ENCODE measurements around the gene BABAM1. TPM values are rescaled to one million over a fixed set of nuclear protein-coding genes. Genes with fewer than 3 reads are reported as not detected.

The BABAM1 gene
- total RNA-seq, 1 donor from 2014 or later: 114 TPM

DNA sequence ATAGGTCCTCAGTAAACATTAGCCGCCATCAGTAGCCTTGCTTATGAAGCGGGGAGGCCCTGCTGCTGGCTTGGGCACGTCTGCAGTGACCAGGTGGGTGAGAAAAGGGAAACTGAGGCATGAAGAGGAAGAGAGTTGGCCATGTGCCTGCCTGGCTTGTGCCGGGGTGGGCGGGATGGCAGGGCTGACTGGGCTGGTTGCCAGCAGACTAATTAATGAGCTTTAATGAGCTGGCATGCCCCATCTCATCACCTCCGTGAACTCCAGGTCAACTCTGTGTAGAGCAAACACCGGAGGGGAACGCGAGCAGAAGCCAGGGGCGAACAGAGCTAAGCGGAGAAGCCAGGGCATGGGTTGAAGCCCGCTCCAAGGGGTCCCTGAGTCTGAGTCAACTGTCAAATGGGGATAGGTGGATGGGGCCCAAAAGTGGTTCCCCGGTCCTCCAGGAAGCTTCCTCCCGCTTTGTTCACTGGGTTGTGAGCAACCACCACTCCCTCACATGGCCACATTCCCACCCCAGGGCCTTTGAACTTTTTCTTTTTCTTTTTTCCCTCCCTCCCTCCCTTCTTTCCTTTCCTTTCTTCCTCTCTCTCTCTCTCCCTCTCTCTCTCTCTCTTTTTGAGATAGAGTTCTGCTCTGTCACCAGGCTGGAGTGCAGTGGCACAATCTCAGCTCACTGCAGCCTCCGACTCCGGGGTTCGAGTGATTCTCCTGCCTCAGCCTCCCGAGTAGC lies 30.3 kb upstream of the BABAM1 start:
- H3K9me3 Mint-ChIP-seq: no peaks in the 10 kb centered on the region
- H3K4me1 Mint-ChIP-seq (ENCODE audit: low read depth): peaks cover 13% of the 10 kb centered on the region
- no peaks in the 10 kb centered on the region for H3K27me3 Mint-ChIP-seq (ENCODE audit: insufficient read depth)
- intact Hi-C loops (cut with micrococcal nuclease): no loop called here
- H3K27ac Mint-ChIP-seq: no peak overlapping the region
- no peaks in the 10 kb centered on the region for H3K36me3 Mint-ChIP-seq (ENCODE audit: low read depth)
- DNase-seq (ENCODE audit: low spot score): no peak
- peak overlapping the region; percentile 59 for H3K4me3 Mint-ChIP-seq

GRCh38 chr19:17237747-17238706 lies 29.2 kb upstream of the BABAM1 start:
- no peaks in the 10 kb centered on the region for H3K9me3 Mint-ChIP-seq
- peak overlapping the region; percentile 14 for H3K27ac Mint-ChIP-seq
- intact Hi-C loops (cut with micrococcal nuclease): no loop called here
- peak overlapping the region; percentile 48 for H3K4me3 Mint-ChIP-seq
- no peak for DNase-seq (ENCODE audit: low spot score)
- no peaks in the 10 kb centered on the region for H3K27me3 Mint-ChIP-seq (ENCODE audit: insufficient read depth)
- peaks cover 13% of the 10 kb centered on the region for H3K4me1 Mint-ChIP-seq (ENCODE audit: low read depth)
- H3K36me3 Mint-ChIP-seq (ENCODE audit: low read depth): no peaks in the 10 kb centered on the region

GRCh38 chr19:17240062-17240752 lies 27.0 kb upstream of the BABAM1 start:
- no peak overlapping the region for H3K4me3 Mint-ChIP-seq
- H3K9me3 Mint-ChIP-seq: no peaks in the 10 kb centered on the region
- H3K36me3 Mint-ChIP-seq (ENCODE audit: low read depth): no peaks in the 10 kb centered on the region
- no peak overlapping the region for H3K27ac Mint-ChIP-seq
- no peaks in the 10 kb centered on the region for H3K4me1 Mint-ChIP-seq (ENCODE audit: low read depth)
- peaks cover 6% of the 10 kb centered on the region for H3K27me3 Mint-ChIP-seq (ENCODE audit: insufficient read depth)
- intact Hi-C loops (cut with micrococcal nuclease): no loop called here
- DNase-seq (ENCODE audit: low spot score): no peak

DNA sequence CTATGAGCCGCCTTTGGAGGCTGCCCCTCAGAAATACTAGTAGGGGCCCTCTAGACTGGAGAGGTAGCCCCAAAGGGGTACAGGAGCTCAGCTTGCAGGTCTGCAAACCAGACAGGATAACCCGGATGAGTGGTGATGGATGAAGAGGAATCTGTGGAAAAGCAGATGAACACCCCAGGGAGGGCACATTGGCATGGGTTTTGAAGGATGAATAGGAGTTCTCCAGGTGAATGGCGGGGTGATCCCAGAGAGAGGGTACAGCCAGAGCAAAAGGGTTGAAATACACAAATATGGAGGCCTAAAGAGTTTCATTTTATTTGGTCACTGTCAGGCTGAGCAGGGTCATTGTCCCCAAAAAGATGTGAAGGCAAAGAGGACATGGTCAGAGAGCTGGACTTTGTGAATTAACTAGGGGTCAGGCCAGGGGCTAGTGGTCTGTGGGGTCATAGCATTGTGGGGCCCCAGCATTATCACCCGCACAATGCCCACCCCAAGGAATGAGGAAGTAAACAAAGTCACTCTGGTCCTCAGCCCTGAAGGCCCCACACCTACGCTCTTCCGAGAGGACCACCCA lies 26.3 kb upstream of the BABAM1 start:
- Mint-ChIP-seq H3K9me3 (no peaks in the 10 kb centered on the region), H3K27me3 (ENCODE audit: insufficient read depth) (peaks cover 6% of the 10 kb centered on the region), H3K4me3 (no peak overlapping the region), H3K27ac (no peak overlapping the region), H3K36me3 (ENCODE audit: low read depth) (no peaks in the 10 kb centered on the region), H3K4me1 (ENCODE audit: low read depth) (no peaks in the 10 kb centered on the region)
- intact Hi-C loops (cut with micrococcal nuclease): no loop called here
- DNase-seq (ENCODE audit: low spot score): no peak

- peak overlapping the region; percentile 34 for H3K4me3 Mint-ChIP-seq
- no peak for DNase-seq (ENCODE audit: low spot score)
- H3K27me3 Mint-ChIP-seq (ENCODE audit: insufficient read depth): peaks cover 12% of the 10 kb centered on the region
- H3K4me1 Mint-ChIP-seq (ENCODE audit: low read depth): no peaks in the 10 kb centered on the region
- no peak overlapping the region for H3K27ac Mint-ChIP-seq
- H3K36me3 Mint-ChIP-seq (ENCODE audit: low read depth): no peaks in the 10 kb centered on the region
- intact Hi-C loops (cut with micrococcal nuclease): no loop called here
- H3K9me3 Mint-ChIP-seq: no peaks in the 10 kb centered on the region
These were observed 24.6 kb upstream of the BABAM1 start for GRCh38 chr19:17242431-17243208.

GRCh38 chr19:17243211-17243829 lies 23.9 kb upstream of the BABAM1 start:
- H3K36me3 Mint-ChIP-seq (ENCODE audit: low read depth): no peaks in the 10 kb centered on the region
- no peak for DNase-seq (ENCODE audit: low spot score)
- intact Hi-C loops (cut with micrococcal nuclease): no loop called here
- no peak overlapping the region for H3K27ac Mint-ChIP-seq
- H3K4me3 Mint-ChIP-seq: peak overlapping the region; percentile 39
- peaks cover 14% of the 10 kb centered on the region for H3K27me3 Mint-ChIP-seq (ENCODE audit: insufficient read depth)
- no peaks in the 10 kb centered on the region for H3K9me3 Mint-ChIP-seq
- H3K4me1 Mint-ChIP-seq (ENCODE audit: low read depth): no peaks in the 10 kb centered on the region

- Mint-ChIP-seq H3K4me1 (ENCODE audit: low read depth) (no peaks in the 10 kb centered on the region), H3K4me3 (peak overlapping the region; percentile 72), H3K27ac (peak overlapping the region; percentile 12), H3K9me3 (no peaks in the 10 kb centered on the region), H3K27me3 (ENCODE audit: insufficient read depth) (peaks cover 14% of the 10 kb centered on the region), H3K36me3 (ENCODE audit: low read depth) (no peaks in the 10 kb centered on the region)
- intact Hi-C loops (cut with micrococcal nuclease): no loop called here
- no peak for DNase-seq (ENCODE audit: low spot score)
These were observed 23.2 kb upstream of the BABAM1 start for GRCh38 chr19:17243830-17244617.

GRCh38 chr19:17244618-17245534 lies 22.4 kb upstream of the BABAM1 start:
- intact Hi-C loops (cut with micrococcal nuclease): loop anchor here (1.0 to 5.0 kb wide), 2 partner anchors 19 to 47 kb away; partner anchors contain the start of gene OCEL1
- peak overlapping the region; percentile 12 for H3K27ac Mint-ChIP-seq
- H3K4me1 Mint-ChIP-seq (ENCODE audit: low read depth): no peaks in the 10 kb centered on the region
- no peak for DNase-seq (ENCODE audit: low spot score)
- H3K36me3 Mint-ChIP-seq (ENCODE audit: low read depth): no peaks in the 10 kb centered on the region
- H3K27me3 Mint-ChIP-seq (ENCODE audit: insufficient read depth): peaks cover 14% of the 10 kb centered on the region
- H3K9me3 Mint-ChIP-seq: no peaks in the 10 kb centered on the region
- peak overlapping the region; percentile 72 for H3K4me3 Mint-ChIP-seq

DNA sequence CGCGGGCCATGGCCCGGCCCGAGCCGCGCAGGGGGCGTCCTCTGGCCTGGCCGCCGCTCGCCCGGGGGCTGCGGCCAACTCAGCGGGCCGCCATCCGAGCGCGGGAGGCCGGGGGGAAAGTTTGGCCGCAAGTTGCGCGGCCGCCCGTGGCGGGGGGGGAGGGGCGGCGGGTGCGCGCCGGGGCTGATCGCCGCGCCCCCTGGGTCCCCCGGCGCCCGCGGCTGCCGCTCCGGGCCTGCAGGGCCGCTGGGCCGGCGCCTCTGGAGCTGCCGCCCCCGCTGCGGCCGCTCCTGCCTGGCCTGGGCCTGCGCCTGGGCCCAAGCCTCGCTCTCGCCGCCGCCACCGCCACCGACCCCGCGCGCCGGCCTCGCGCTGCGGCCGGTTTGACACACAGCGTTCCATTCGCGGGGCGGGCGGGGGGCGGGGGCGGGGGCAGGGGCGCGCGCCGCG lies 21.7 kb upstream of the BABAM1 start, which contains the start of gene NR2F6:
Gene NR2F6, minus strand, starts transcription at position 385 of the 450 bp plus-strand sequence. CDS start 699 bp downstream, outside the sequence.
- Mint-ChIP-seq H3K9me3 (no peaks in the 10 kb centered on the region), H3K27me3 (ENCODE audit: insufficient read depth) (peaks cover 14% of the 10 kb centered on the region), H3K4me1 (ENCODE audit: low read depth) (no peaks in the 10 kb centered on the region), H3K36me3 (ENCODE audit: low read depth) (no peaks in the 10 kb centered on the region), H3K27ac (peak within 1 kb of the TSS; percentile 77), H3K4me3 (peak within 1 kb of the TSS; percentile 87)
- intact Hi-C loops (cut with micrococcal nuclease): loop anchor here (1.0 to 5.0 kb wide), 2 partner anchors 19 to 47 kb away; partner anchors contain the start of gene OCEL1
- no peak for DNase-seq (ENCODE audit: low spot score)

DNA sequence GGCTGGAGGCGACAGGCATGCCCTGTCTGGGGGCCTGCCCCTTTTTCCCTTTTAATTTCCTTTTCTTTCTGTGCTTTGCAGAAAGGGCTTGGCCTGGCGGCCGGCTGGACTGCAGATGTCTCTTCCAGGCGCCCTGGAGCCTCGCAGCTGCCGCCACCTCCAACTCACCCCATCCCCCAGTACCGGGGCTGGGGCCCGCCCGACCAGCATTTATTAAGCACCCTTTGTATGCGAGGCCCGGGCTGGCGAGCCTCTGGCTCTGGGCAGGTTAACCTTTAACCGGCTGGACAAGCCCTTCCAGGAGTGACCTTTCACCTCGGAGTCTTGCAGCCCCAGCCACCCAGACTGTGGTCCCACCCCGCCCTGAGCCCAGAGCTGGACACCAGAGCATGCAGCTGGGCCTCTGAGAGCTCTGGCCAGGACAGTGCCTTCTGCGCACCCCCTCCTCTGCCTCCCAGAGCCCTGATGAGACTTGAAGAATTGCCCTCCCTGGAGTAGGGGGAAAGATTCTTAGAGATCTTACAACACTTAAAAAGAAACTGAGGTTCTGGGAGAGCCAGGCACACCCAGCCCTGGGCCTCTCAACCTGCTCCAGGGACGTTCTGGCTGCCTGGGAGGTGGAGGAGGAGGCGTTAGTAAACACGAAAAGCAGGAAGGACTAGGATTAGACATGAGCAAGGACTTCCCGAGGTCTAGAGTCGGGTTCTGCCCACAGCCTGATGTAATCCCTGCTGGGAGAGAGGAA lies 20.4 kb upstream of the BABAM1 start:
- H3K4me3 Mint-ChIP-seq: peak overlapping the region; percentile 74
- H3K9me3 Mint-ChIP-seq: no peaks in the 10 kb centered on the region
- peak overlapping the region; percentile 44 for H3K27ac Mint-ChIP-seq
- H3K36me3 Mint-ChIP-seq (ENCODE audit: low read depth): no peaks in the 10 kb centered on the region
- no peak for DNase-seq (ENCODE audit: low spot score)
- no peaks in the 10 kb centered on the region for H3K4me1 Mint-ChIP-seq (ENCODE audit: low read depth)
- H3K27me3 Mint-ChIP-seq (ENCODE audit: insufficient read depth): peaks cover 14% of the 10 kb centered on the region
- intact Hi-C loops (cut with micrococcal nuclease): loop anchor here (1.0 to 5.0 kb wide), 3 partner anchors 12 to 45 kb away; partner anchors contain the start of gene BABAM1

All from activated T-helper 1 cell treated with anti-CD3 and anti-CD28 coated beads, Interleukin-12 subunit alpha, Interleukin-12 subunit beta, Interleukin-2, Interleukin-4 antibody, amounts not matched to agents 30 ng/mL and 10 ng/mL and 1 ng/mL, durations not matched to agents 14 hours and 24 hours and 36 hours (primary cell).